ENCODE measurements around the gene RGS6.

Gene RGS6

DNA sequence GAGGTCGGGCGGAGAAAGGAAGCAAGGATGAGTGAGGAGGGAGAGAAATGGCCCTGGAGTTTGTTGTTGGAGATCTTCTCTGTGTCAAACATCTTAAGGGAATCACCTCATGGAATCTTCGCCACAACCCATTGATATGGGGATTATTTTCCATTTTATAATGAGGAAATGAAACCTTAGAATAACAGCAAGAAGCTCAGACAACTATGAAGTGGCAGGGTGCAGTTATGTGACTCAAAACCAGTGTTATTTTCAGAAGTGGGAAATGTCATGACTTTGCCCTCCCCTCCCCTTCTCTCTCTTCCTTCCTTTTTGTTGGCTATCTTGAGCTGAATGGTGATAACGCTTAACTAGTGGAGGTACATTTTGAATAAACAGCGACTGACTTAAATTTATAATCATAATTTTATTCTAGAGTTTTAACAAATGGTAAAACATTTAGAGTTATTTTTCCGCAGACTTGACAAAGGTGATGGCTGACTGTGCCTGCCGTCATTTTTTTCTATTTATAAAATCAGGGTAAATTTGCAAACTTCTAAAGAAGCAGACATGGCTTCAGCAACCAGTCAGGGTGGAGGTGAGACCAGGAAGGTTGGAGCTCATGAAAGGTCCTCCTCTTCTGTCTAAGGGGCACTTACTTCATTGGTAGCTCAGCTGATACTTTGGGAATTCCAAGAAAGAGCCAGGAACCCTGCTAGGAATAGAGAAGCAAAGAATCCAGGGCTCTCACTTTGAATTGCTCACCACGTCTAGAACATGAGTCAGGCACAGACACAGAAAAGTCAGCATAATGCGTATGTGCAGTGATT lies 232.4 kb downstream of the RGS6 start:
- no peak for DNase-seq (ENCODE audit: low read depth)

DNA sequence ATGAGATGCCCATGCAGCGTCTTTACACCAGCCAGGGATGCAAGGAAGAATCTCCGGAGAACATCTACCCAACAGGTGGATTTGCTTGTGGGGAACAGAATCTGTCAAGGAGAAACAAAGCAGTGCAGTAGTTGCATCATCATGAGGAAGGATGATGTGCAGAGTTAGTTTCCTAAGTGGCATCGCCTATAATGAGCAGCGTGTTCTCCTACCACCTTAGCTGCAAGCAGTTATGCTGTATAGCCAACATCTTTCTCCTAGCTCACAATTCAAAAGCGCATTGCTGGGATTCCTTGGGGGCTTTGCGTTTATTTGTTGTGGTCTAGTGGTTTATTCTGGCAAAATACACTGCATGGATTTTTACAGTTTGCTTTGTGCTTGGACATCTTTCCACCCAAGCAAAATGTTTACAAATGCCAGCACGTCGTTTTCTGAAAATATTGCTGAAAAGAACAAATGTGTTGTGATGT lies 233.0 kb downstream of the RGS6 start:
- DNase-seq (ENCODE audit: low read depth), result no peak

DNA sequence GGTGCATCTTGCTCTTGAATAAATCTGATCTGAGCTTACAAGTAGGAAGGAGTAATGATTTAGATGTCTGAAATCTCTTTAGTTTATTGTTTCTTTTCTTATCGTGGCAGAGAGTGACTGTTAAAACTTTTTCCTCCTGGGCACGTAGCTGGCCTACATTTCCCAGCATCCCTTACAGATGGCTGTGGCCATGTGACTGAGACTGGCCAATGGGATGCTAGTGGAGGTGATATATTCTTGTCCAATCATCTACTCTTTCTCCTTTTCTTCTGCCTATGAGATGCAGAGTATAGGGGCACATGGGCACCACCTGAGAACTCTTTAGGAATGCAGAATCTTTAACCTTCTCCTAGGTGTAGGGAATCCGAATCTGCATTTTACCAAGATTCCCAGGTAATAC lies 237.3 kb downstream of the RGS6 start:
- no peak for DNase-seq (ENCODE audit: low read depth)

DNA sequence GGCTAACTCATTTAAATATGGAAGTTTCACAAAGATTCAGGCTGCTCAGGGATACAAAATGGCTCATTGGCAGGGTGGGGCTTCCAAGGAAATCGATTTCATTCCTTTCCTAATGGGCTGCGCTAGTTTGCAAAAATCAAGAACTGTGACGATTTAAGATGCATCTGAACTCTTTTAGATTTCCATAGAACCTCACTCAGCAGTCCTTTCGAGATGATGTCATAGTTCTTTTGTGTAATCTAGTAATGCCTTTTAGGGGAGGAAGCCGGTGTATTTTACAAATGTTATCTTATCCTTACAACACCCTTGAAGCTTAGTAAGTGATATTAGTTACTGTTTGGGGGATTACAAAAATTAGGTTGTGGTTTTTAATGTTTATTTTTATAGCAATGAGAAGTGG lies 239.8 kb downstream of the RGS6 start:
- DNase-seq (ENCODE audit: low read depth), result no peak

DNA sequence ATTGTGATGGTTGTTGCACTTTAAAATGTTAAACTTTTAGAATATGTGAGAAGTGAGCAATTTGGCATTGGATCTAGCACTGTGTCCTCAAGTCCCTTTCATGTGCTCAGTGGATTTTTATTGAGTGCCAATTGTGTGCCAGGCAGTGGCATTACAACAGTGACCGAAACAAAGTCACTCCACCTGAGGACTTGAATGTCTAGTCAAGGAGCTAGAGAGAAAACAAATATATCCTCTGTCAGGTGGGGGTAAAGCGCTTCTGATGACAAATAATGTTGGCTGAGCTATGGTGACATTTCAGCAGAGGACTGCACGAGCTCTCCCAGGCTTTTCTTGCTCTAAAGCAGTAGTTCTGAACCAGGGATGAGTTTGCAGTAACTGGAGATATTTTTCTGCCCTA lies 240.4 kb downstream of the RGS6 start:
- no peak for DNase-seq (ENCODE audit: low read depth)

DNA sequence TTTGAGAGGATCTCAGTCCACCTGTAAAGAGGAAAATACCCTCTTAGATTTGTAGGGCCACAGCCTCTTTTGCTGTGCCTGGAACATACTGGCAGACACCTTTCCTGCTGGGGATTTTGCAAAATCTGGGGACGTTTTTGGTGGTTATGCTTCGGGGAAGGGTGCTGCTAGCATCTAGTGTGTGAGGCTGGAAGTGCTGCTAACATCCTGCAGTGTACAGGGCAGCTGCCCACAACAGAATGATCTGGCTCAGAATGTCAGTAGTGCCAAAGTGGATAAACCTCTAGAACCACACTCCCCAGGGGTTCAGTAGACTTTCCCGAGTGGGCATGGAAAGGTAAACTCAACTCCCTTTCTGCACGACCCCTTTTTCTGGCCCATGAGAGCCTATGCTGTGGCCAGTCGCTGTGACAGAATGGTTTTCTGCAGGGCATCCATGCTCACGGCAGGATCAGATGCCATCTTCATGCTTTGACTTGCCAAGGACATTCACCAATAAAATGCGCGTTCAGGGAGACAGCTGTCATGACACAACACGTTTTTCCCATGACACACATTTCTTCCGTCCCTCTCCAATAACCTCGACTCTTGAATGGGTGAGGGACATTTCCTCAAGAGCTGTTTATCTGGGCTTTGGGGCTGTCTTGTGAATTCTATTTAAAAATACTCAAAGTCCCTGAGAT lies 240.9 kb downstream of the RGS6 start:
- DNase-seq (ENCODE audit: low read depth), result no peak

DNA sequence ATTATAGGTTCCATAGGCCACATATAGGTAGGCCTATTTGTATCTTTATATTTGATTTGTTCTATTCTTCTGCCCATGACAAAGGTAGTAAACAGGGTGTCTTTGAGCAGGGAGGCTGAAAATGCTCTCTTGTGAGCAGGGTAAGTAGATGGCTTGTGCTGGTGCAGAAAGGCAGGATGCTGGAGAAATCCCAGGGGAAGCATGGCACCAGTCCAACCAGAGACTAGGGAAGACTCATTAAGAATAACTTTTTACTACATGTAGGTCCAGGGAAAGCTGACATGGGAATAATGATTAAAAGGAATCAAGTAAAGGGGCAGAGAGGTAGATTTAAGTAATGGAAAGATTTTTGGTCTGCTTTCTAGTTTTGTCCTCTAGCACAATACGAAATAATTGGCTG lies 245.0 kb downstream of the RGS6 start:
- DNase-seq (ENCODE audit: low read depth), result no peak

DNA sequence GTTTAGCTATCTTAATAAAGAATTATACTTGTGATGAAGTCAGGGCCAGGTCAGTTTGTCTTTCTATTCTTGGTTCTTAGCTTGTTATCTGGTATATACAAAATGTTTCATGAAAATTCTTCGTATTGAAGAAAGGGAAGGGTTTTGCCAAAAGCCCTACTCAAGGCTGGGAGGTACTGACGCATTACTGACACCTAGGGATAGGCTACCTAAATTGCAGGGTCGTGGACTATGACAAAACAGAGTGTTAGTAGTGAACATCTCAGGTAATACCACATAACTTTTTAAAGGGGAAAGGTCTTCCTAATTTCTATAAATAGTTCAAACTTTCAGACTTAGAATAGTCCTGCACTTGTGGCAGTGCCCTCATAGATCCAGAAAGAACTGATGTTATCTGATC lies 246.3 kb downstream of the RGS6 start:
- DNase-seq (ENCODE audit: low read depth), result no peak

DNA sequence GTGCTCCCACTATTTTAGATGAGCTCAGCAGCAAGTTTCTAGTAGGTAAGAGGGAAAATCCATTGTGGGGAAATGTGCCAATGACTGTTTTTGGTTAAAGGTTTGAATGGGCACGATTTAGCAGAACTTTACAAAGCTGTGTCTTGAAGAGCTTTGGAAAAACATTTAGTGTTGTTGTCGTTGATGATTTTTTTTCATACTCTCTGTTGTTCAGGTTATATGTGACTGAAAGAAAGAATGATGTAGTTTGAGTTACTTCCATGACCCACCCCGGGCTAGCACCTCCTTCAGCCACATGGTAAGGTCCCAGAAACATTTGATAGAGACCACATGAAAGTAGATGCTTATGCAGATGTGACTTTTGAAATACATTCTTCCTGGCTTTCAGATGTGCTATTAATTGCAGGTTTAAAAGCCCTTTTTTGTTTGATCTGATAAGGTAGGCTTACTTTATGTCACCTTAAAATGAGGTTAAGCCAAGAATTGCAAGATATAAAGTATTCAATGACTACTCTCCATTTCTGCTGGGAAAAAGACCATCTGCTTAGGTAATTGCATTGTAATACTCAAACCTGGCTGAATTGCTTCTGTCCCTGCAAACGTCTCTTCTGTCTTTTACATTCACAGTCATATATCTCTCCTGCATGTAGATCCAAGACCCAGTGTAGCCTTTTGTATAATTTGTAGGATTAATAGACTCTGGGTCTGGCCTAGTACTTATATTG lies 250.6 kb downstream of the RGS6 start:
- no peak for DNase-seq (ENCODE audit: low read depth)

DNA sequence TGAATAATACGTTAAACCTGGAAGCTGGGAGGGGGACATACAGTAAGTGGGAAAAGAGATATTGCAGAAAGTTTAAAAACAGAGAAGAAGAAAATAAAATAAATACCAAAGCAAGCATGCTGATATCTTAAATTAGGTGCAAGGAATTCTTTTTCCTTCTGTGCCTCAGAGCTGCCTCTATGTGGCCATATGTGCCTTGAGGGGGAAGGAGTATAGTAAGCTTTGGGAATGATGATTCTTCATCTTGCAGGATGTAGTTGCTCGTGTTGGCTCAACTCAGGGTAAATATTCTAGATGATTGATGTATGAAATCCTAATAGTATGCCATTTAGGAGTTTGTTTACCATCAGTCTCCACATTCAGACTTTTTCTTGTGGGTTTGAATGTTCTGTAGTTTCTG lies 251.4 kb downstream of the RGS6 start:
- no peak for DNase-seq (ENCODE audit: low read depth)

DNA sequence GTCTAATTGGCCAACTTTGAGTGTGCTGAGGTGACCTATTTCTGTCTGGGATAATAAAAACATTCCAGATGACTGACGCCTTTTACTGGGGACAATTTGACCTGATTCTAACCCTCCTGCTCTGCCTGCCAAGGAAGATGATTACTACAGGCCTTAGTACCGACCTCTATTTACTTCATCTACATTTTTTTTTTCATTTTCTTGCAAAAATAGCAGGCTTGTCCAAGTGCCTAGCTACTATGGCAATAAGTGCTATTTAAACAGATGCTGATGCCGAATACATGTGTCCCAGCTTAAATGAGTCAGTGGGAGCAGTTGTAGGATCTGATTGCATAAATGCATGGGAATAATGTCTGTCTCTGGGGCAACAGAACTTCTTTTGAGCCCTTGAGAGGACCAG lies 254.3 kb downstream of the RGS6 start:
- no peak for DNase-seq (ENCODE audit: low read depth)

DNA sequence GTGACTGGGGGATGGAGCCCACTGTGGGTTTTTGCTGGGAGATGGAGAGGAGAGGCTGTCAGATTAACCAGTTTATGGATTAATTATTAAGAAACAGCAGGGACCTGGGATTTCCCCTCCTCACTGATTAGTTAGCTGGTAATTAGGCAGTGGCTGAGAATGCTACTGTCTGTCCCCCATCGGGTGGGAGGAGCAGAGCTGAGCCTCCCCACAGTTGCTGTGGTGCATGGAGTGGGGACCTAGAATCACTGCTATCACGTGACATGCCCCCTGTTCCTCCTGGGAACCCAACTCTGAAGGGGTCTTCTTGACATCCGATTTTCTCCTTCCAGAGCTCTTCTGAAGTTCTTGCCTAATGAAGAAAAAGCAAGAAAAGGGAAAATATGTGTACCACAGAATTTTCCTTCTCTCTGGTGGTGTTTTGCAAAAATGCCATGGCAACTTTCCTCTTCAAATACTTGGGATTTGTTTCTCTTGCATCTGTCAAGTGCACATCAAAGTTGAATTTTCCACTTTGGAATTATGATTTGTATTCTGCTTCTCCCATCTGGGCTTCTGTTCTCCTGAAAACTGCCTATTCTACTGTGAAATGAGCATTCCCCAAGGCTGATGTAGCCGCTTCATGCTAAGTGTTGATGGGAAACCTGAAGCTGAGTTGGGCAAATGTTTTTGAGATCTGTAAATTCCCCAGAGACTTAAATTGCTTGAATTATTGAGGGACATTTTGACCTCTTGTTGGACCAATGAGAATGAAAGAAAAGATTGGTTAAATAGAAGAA lies 264.2 kb downstream of the RGS6 start:
- DNase-seq (ENCODE audit: low read depth), result no peak

DNA sequence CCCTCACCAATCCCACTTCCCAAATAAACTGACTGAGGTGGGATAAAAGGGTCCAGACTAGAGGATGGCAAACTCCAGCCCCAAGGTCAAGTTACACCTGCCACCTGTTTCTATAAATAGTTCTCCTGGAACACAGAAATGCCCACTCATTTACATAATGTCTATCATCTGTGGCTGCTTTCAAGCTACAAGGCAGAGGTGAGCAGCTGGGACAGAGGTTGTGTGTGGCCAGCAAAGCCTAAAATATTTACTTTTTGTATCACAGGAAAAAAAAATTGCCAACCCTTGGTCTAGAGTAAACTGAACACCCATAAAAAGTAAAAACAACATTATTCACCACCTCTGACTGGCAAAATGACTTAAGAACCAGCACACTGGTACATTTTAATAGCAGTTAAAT lies 269.4 kb downstream of the RGS6 start:
- DNase-seq (ENCODE audit: low read depth), result no peak

DNA sequence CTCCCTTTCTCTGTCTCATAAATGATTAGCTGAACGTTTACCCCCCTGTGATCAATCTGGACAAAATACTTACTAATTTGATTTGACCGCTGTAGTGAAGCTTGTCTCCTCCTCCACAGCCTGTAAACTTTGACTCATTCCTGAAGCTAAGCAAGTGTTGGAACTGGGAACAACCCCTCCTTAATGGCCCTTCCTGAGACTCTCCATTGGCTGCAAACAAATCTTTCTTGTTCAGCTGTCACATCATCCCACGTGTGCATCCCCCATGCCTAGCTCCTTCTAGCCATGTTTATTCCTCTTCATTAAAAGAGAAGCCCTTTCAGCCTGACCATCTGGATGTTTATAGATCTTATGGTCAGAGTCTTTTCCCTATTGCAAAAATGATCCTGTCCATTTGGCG lies 281.2 kb downstream of the RGS6 start:
- DNase-seq (ENCODE audit: low read depth), result no peak

DNA sequence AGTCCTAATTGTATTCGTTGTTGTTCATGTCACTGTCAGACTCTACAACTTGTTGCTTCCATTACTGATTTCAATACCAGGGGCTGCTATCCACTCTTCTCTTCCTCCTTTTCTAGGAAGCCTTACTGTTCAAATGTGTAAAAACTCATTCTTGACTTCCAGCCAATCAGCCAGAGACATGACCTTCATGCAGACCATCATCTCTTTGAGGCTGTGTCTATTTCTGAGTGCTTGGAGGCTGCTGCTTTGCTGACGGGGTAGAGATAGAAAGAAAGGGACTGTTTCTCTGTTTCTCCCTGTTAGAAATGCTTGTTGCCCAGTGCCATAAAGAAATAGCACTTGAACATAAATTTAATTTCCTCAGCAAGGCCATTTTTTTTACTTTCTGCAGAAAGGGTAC lies 282.9 kb downstream of the RGS6 start:
- no peak for DNase-seq (ENCODE audit: low read depth)

DNA sequence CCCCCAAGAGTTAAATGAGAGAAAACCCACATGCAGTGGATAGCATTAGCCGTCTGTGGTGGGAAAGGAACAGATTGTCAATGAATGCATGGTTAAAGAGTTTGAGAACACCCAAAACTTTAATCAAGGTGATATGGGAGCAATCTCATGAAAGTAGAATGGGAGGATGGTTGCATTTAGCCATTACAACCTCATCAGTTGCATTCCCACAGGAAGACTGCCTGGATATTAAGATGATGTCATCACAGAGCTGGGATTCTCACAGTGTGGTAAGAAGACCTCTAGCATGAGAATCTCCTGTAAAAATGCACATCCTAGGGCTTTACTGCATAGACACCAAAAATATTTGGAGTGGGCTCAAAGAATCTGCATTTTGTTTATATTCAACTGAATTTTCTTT lies 284.9 kb downstream of the RGS6 start:
- DNase-seq (ENCODE audit: low read depth), result no peak

DNA sequence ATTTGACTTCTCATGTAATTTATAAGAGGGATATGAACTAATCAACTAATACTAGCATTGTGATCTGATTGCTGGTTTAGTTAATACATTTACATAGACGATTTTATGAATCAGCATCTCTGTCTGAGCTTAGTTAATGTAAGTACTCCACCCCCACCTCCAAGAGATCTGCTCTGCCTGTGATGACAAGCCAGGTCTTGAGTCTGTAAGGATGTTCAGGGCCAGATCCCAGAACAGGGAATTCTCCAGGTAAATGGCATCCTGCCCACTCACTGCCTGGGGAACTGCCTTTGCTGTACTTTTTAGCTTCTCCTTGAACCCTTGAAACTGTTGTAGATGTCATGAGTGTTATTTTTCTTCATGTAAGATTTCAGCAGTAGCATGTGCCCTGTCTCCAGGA lies 289.8 kb downstream of the RGS6 start:
- no peak for DNase-seq (ENCODE audit: low read depth)

DNA sequence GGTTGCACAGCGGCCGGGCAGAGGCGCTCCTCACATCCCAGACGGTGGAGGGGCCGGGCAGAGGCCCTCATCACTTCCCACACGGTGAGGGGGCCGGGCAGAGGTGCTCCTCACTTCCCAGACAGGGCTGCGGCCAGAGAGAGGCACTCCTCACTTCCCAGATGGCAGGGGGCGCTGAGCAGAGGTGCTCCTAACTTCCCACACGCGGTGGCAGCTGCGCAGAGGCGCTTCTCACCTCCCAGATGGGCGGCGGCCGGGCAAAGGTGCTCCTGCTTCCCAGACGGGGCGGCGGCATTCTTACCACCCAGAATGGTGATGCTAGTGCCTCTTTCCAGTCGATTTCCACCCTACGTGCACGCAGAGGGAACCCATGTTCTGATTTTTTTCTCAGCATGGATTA lies 304.4 kb downstream of the RGS6 start:
- DNase-seq (ENCODE audit: low read depth), result no peak

DNA sequence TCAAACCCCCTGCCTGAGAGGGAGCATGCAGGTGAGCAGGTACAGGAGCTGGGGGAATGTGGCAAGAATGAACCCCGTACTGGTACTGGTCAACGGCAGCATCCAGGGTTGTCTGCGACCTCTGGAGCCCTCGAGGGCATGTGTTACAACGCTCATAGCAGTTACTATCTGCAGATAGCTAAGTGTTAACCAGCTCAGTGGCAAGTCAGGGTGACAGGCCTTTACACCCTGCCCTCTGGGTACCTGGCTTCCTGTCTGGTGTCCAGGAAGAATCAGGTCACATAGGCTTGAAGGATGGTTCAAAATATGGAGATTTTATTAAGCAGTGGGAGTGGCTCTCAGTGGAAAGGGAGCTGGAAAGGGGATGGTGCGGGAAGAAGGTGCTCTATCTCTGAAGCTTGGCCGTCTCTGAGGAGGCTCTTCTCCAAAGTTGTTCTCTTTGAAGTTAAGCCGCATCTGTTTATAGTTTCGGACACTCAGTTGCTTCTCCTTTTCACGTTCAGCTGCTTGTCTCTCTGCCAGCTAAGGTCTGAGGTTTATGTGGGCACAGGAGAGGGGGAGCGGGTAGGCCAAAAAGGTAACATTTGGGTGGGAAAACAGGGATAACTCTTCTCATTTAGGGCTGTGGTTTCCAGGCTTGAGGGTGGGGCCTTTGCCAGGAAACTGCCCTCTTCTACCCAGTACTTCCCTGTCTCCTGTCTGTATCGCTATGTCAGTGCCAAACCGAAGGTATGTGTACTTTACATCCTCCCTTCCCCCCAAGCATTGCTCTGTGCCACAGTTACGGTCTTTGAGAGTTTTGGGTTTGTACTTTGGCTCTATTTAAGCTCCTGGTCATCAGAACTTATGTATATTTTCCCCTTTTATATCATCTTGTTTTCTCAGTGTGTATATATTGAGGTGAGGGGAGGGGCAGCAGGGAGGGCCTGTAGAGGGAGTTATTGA lies 305.8 kb downstream of the RGS6 start:
- DNase-seq (ENCODE audit: low read depth), result no peak

DNA sequence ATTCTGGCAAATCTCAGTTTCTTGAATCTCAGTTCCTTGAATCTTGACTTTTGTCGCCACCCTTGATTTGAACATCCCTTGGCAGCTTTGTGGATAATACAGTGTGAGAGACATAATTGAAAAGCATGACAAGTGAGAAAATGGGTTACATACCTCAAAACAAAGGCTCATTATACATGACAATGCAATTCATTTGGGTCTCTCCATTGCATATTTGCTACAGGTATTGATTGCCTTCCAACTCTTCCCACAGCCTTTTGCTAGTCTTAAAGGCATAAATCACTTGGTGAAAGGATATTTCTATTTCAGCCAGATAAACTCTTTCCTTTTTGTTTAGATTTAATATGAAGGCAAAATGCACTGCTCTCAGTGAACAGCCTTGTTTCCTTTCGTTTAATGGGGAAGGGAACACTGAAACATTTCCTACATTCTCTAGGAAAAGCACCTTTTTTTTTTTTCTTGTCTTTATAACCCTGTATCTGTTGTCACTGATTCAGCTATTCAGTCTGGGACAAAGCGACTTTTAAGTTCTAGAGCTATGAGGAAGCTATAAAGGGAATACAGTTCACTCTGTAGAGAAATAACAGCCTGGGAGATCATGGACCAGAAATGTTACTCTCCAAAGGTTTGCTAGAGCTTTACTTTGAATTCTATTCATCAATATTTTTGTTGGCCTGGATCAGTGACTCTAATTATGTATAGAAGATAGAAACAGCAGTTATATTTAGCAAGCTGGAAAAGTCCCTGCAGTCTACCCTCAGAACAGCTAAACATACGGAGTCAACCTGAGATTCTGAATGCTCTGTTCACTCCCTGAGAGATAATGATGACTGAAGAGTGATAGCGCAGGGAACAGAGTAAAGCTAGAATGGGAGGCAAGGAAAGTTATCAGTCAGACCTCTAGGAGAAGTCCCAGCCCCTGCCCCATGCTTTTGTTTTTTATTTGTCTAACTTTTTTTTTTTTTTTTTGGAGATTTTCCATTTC lies 311.4 kb downstream of the RGS6 start:
- no peak for DNase-seq (ENCODE audit: low read depth)

Measured in activated T-cell treated with anti-CD3 and anti-CD28 coated beads for 48 hours (primary cell).